Measurements from ENCODE around the gene TOX2. TPM values are rescaled to one million over a fixed set of nuclear protein-coding genes. Genes with fewer than 3 reads are reported as not detected.

TOX2 gene
- total RNA-seq, 1 donor from 2014 or later = 2.8 TPM

GRCh38 chr20:43936805-43937204 is 22.2 kb downstream of the TOX2 start:
- H3K36me3 Mint-ChIP-seq (ENCODE audit: insufficient read depth) = no peaks in the 10 kb centered on the region
- no peaks in the 10 kb centered on the region for H3K4me1 Mint-ChIP-seq (ENCODE audit: low read depth)
- no peak overlapping the region for H3K4me3 Mint-ChIP-seq (ENCODE audit: low read depth)
- no peaks in the 10 kb centered on the region for H3K9me3 Mint-ChIP-seq (ENCODE audit: low read depth)
- peak overlapping the region; percentile 43 for H3K27ac Mint-ChIP-seq
- TF ChIP-seq CTCF (IDR thresholded peaks at IDR 0.05; ENCODE audit: unreplicated experiment) = no peak
- DNase-seq (ENCODE audit: low spot score, unreplicated experiment) = no peak
- peaks cover 13% of the 10 kb centered on the region for H3K27me3 Mint-ChIP-seq

GRCh38 chr20:43937591-43937990 is 22.9 kb downstream of the TOX2 start:
- H3K27me3 Mint-ChIP-seq = peaks cover 7% of the 10 kb centered on the region
- no peak for DNase-seq (ENCODE audit: low spot score, unreplicated experiment)
- H3K27ac Mint-ChIP-seq = no peak overlapping the region
- H3K36me3 Mint-ChIP-seq (ENCODE audit: insufficient read depth) = no peaks in the 10 kb centered on the region
- H3K4me1 Mint-ChIP-seq (ENCODE audit: low read depth) = no peaks in the 10 kb centered on the region
- no peak for TF ChIP-seq CTCF (IDR thresholded peaks at IDR 0.05; ENCODE audit: unreplicated experiment)
- no peak overlapping the region for H3K4me3 Mint-ChIP-seq (ENCODE audit: low read depth)
- H3K9me3 Mint-ChIP-seq (ENCODE audit: low read depth) = no peaks in the 10 kb centered on the region

- no peak overlapping the region for H3K27ac Mint-ChIP-seq
- no peak for DNase-seq (ENCODE audit: low spot score, unreplicated experiment)
- H3K4me3 Mint-ChIP-seq (ENCODE audit: low read depth) = no peak overlapping the region
- peaks cover 7% of the 10 kb centered on the region for H3K27me3 Mint-ChIP-seq
- no peak for TF ChIP-seq CTCF (IDR thresholded peaks at IDR 0.05; ENCODE audit: unreplicated experiment)
- no peaks in the 10 kb centered on the region for H3K9me3 Mint-ChIP-seq (ENCODE audit: low read depth)
- no peaks in the 10 kb centered on the region for H3K4me1 Mint-ChIP-seq (ENCODE audit: low read depth)
- H3K36me3 Mint-ChIP-seq (ENCODE audit: insufficient read depth) = no peaks in the 10 kb centered on the region
Measured at GRCh38 chr20:43938017-43938655, 23.5 kb downstream of the TOX2 start.

- H3K27ac Mint-ChIP-seq = no peak overlapping the region
Measured at GRCh38 chr20:43938932-43939761, 24.5 kb downstream of the TOX2 start.

GRCh38 chr20:43939762-43940121 is 25.1 kb downstream of the TOX2 start:
- Mint-ChIP-seq H3K9me3 (ENCODE audit: low read depth) (no peaks in the 10 kb centered on the region), H3K27ac (no peak overlapping the region), H3K27me3 (peaks cover 7% of the 10 kb centered on the region), H3K4me1 (ENCODE audit: low read depth) (no peaks in the 10 kb centered on the region), H3K4me3 (ENCODE audit: low read depth) (no peak overlapping the region), H3K36me3 (ENCODE audit: insufficient read depth) (no peaks in the 10 kb centered on the region)
- no peak for DNase-seq (ENCODE audit: low spot score, unreplicated experiment)
- no peak for TF ChIP-seq CTCF (IDR thresholded peaks at IDR 0.05; ENCODE audit: unreplicated experiment)

More at GRCh38 chr20:43938932-43939761, 24.5 kb downstream of the TOX2 start:
- Mint-ChIP-seq H3K9me3 (ENCODE audit: low read depth) (no peaks in the 10 kb centered on the region), H3K27me3 (peaks cover 7% of the 10 kb centered on the region), H3K36me3 (ENCODE audit: insufficient read depth) (no peaks in the 10 kb centered on the region), H3K4me3 (ENCODE audit: low read depth) (no peak overlapping the region), H3K4me1 (ENCODE audit: low read depth) (no peaks in the 10 kb centered on the region)
- no peak for DNase-seq (ENCODE audit: low spot score, unreplicated experiment)
- no peak for TF ChIP-seq CTCF (IDR thresholded peaks at IDR 0.05; ENCODE audit: unreplicated experiment)

All from progenitor cell of endocrine pancreas (in vitro differentiated cells).